Neural cell (in vitro differentiated cells): ENCODE results near the gene CYP21A2. TPM values are rescaled to one million over a fixed set of nuclear protein-coding genes. Genes with fewer than 3 reads are reported as not detected.
A peak's percentile ranks its signal among the peaks of the same experiment; 100 is the strongest.
"Not testable (repeated sequence)": the region's sequence is repeated elsewhere in the genome, so short reads cannot be mapped to it uniquely, and the experiment has no call there.

Source experiments
- H2AFZ ChIP-seq: fragments of 200-600, 300-800 bp; sonication (generic), shearing (Covaris generic); 2 replicates; pipeline ENCODE4 v1.6.0; 2014; ENCODE audit warnings: low read depth, mild to moderate bottlenecking, antibody characterized with exemption, low read length, moderate library complexity
- H3F3A ChIP-seq: fragments of 200-600 bp; shearing (Covaris generic); 2 replicates; pipeline ENCODE4 v1.6.1; 2016; ENCODE audit warnings: mild to moderate bottlenecking, moderate library complexity, mixed read lengths, antibody characterized with exemption, low read length; ENCODE audit not compliant: insufficient read depth, poor library complexity, severe bottlenecking
- H3K27ac ChIP-seq: fragments of 200-600, 300-800 bp; sonication (generic), shearing (Covaris generic); 2 replicates; pipeline ENCODE4 v1.5.1; 2014; ENCODE audit warnings: mild to moderate bottlenecking, low read length, moderate library complexity
- H3K27me3 ChIP-seq: fragments of 300-800, 200-600 bp; sonication (generic), shearing (Covaris generic); 2 replicates; pipeline ENCODE4 v1.6.0; 2014; ENCODE audit warnings: mild to moderate bottlenecking, low read depth, low read length, moderate library complexity; ENCODE audit not compliant: insufficient read depth
- H3K36me3 ChIP-seq: fragments of 300-800, 200-600 bp; sonication (generic), shearing (Covaris generic); 2 replicates; pipeline ENCODE4 v1.5.1; 2014; ENCODE audit warnings: mild to moderate bottlenecking, antibody characterized with exemption, low read length, moderate library complexity; ENCODE audit not compliant: insufficient read depth
- H3K4me2 ChIP-seq: fragments of 300-800, 200-600 bp; sonication (generic), shearing (Covaris generic); 2 replicates; pipeline ENCODE4 v1.6.0; 2014; ENCODE audit warnings: mild to moderate bottlenecking, low read length
- H3K4me3 ChIP-seq: fragments of 300-800, 200-600 bp; sonication (generic), shearing (Covaris generic); 2 replicates; pipeline ENCODE4 v1.5.1; 2014; ENCODE audit warnings: mild to moderate bottlenecking, low read length, moderate library complexity
- H3K79me2 ChIP-seq: fragments of 200-600 bp; shearing (Covaris generic); replicated peaks from 2 replicates; pipeline ENCODE4 v1.6.0; 2014; ENCODE audit warnings: mild to moderate bottlenecking, low read length, moderate library complexity; ENCODE audit not compliant: insufficient read depth
- H3K9ac ChIP-seq: fragments of 300-800, 200-600 bp; sonication (generic), shearing (Covaris generic); 2 replicates; pipeline ENCODE4 v1.6.1; 2016; ENCODE audit warnings: mild to moderate bottlenecking, low read length, mixed read lengths
- H3K9me2 ChIP-seq: fragments of 200-600 bp; shearing (Covaris generic); 2 replicates; pipeline ENCODE4 v1.6.1; 2016; ENCODE audit warnings: mild to moderate bottlenecking, low read length, mixed read lengths; ENCODE audit not compliant: insufficient read depth
- H3K9me3 ChIP-seq: fragments of 200-600, 300-800 bp; sonication (generic), shearing (Covaris generic); 2 replicates; pipeline ENCODE4 v1.6.1; 2016; ENCODE audit warnings: mild to moderate bottlenecking, mixed run types, low read length, moderate library complexity, mixed read lengths
- H4K20me1 ChIP-seq: fragments of 200-600 bp; shearing (Covaris generic); 2 replicates; pipeline ENCODE4 v1.6.1; 2016; ENCODE audit warnings: mild to moderate bottlenecking, mixed run types; ENCODE audit not compliant: insufficient read depth
- CTCF ChIP-seq: fragments of 450-650 bp; IDR thresholded peaks from 2 replicates; pipeline ENCODE4 v1.5.1; 2014; ENCODE audit warnings: antibody characterized with exemption, mild to moderate bottlenecking, moderate library complexity; ENCODE audit not compliant: poor library complexity, severe bottlenecking
- RAD21 ChIP-seq: fragments of 450-650 bp; conservative IDR thresholded peaks from 2 replicates; pipeline ENCODE4 v1.6.1; 2014; ENCODE audit warnings: antibody characterized with exemption, mild to moderate bottlenecking, moderate library complexity
- REST ChIP-seq: IDR thresholded peaks from 2 replicates; pipeline ENCODE4 v1.6.1; 2012; ENCODE audit warnings: borderline replicate concordance
- SMC3 ChIP-seq: fragments of 450-650 bp; conservative IDR thresholded peaks from 2 replicates; pipeline ENCODE4 v1.6.1; 2014; ENCODE audit warnings: antibody characterized with exemption, mild to moderate bottlenecking, moderate library complexity; ENCODE audit not compliant: poor library complexity
- polyA plus RNA-seq: library from polyadenylated mRNA; depleted of rRNA; stranded (reverse); fragments of >200 nt; gene quantifications from 2 replicates; pipeline ENCODE4 v1.2.3, GENCODE V29; 2014

CYP21A2 gene
- polyA plus RNA-seq, 1 donor from 2014 or later, result 1.9 TPM

GRCh38 chr6:32047855-32048766, 9.9 kb downstream of the CYP21A2 start:
- Histone ChIP-seq H3K79me2 (no peaks in the 10 kb centered on the region), H3K9me3 (no peaks in the 10 kb centered on the region), H3K4me2 (no peak overlapping the region), H4K20me1 (no peaks in the 10 kb centered on the region), H3F3A (no peaks in the 10 kb centered on the region), H2AFZ (no peak overlapping the region), H3K9ac (no peak overlapping the region), H3K9me2 (no peaks in the 10 kb centered on the region), H3K36me3 (no peaks in the 10 kb centered on the region), H3K27ac (no peak overlapping the region), H3K27me3 (no peaks in the 10 kb centered on the region), H3K4me3 (no peak overlapping the region)
- TF ChIP-seq RAD21 (peak; percentile 22), SMC3 (peak; percentile 45), CTCF (peak; percentile 58), REST (no peak)

GRCh38 chr6:32049149-32049548, 10.9 kb downstream of the CYP21A2 start:
- H3K9me3 ChIP-seq, H3K9me2 ChIP-seq, H3K79me2 ChIP-seq, H3K27ac ChIP-seq, H3K9ac ChIP-seq, H3K27me3 ChIP-seq, H3F3A ChIP-seq, H3K4me3 ChIP-seq, H4K20me1 ChIP-seq, H3K4me2 ChIP-seq, H2AFZ ChIP-seq, H3K36me3 ChIP-seq: not testable (repeated sequence)

- not testable (repeated sequence) for H3K4me2 ChIP-seq, H3K9me3 ChIP-seq, H3K9me2 ChIP-seq, H3K27me3 ChIP-seq, H3K79me2 ChIP-seq, H3K27ac ChIP-seq, H2AFZ ChIP-seq, H3F3A ChIP-seq, H3K36me3 ChIP-seq, H3K4me3 ChIP-seq, H4K20me1 ChIP-seq, H3K9ac ChIP-seq
These were observed 11.5 kb downstream of the CYP21A2 start for GRCh38 chr6:32049736-32050135.
